GM12864 (cell line): ENCODE data around the gene IRF8.

Experiments used
- DNase-seq: peaks from one replicate; pipeline ENCODE4 v3.0.0-alpha.2; 2011; ENCODE audit warnings: low read depth
- H3K4me3 ChIP-seq: 2 replicates; pipeline ENCODE4 v1.5.1; 2011; ENCODE audit warnings: mild to moderate bottlenecking, low read depth, low read length, control low read depth
- TF ChIP-seq, protein P1 (sequence below): IDR thresholded peaks from 2 replicates; pipeline ENCODE4 v1.5.1; 2011; ENCODE audit warnings: low read depth, mild to moderate bottlenecking, moderate library complexity, low read length, control low read depth, inconsistent platforms; ENCODE audit errors: missing control alignments

IRF8 gene

GRCh38 chr16:85927371-85927770 lies 28.4 kb downstream of the IRF8 start:
- no peak for DNase-seq
- no peak overlapping the region for H3K4me3 ChIP-seq
- TF ChIP-seq, protein P1, sequence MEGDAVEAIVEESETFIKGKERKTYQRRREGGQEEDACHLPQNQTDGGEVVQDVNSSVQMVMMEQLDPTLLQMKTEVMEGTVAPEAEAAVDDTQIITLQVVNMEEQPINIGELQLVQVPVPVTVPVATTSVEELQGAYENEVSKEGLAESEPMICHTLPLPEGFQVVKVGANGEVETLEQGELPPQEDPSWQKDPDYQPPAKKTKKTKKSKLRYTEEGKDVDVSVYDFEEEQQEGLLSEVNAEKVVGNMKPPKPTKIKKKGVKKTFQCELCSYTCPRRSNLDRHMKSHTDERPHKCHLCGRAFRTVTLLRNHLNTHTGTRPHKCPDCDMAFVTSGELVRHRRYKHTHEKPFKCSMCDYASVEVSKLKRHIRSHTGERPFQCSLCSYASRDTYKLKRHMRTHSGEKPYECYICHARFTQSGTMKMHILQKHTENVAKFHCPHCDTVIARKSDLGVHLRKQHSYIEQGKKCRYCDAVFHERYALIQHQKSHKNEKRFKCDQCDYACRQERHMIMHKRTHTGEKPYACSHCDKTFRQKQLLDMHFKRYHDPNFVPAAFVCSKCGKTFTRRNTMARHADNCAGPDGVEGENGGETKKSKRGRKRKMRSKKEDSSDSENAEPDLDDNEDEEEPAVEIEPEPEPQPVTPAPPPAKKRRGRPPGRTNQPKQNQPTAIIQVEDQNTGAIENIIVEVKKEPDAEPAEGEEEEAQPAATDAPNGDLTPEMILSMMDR, result no peak

- no peak overlapping the region for H3K4me3 ChIP-seq
- no peak for DNase-seq
- TF ChIP-seq, protein P1, result no peak
These were observed 29.0 kb downstream of the IRF8 start for GRCh38 chr16:85927959-85928358.

DNA sequence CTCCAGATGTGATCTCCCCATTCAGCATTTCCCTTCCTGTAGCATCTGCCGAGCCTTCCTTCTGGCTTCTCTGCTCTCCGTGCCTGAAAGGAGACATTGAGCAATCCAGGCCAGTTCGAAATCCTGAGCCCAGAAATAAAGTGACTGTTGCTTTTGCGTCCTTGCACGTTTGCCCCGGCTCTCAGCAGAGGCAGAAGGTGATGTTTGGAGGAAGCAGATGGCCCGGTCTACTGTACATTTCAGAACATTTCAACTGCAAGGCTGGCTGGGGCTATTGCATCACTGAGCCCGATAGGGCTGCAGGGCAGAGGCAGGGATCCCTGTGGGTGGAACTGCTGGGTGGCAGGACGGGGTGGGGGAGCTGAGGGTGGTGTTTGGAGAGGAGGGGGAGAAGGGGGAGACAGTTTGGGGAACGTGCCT lies 29.4 kb downstream of the IRF8 start:
- no peak for DNase-seq
- H3K4me3 ChIP-seq, result no peak overlapping the region
- TF ChIP-seq, protein P1, result no peak

GRCh38 chr16:85929259-85929721 lies 30.3 kb downstream of the IRF8 start:
- DNase-seq, result no peak
- TF ChIP-seq, protein P1, result no peak
- no peak overlapping the region for H3K4me3 ChIP-seq

- no peak overlapping the region for H3K4me3 ChIP-seq
- TF ChIP-seq, protein P1, result no peak
- DNase-seq, result no peak
These were observed 31.3 kb downstream of the IRF8 start for GRCh38 chr16:85930301-85930700.

- H3K4me3 ChIP-seq, result no peak overlapping the region
- DNase-seq, result no peak
- TF ChIP-seq, protein P1, result no peak
These were observed 32.8 kb downstream of the IRF8 start for GRCh38 chr16:85931596-85932402.

GRCh38 chr16:85934210-85934609 lies 35.2 kb downstream of the IRF8 start:
- no peak overlapping the region for H3K4me3 ChIP-seq
- TF ChIP-seq, protein P1, result no peak
- DNase-seq, result no peak
